ENCODE data around the gene HSD11B1L. TPM values are rescaled to one million over a fixed set of nuclear protein-coding genes. Genes with fewer than 3 reads are reported as not detected.

HSD11B1L gene, protein sequence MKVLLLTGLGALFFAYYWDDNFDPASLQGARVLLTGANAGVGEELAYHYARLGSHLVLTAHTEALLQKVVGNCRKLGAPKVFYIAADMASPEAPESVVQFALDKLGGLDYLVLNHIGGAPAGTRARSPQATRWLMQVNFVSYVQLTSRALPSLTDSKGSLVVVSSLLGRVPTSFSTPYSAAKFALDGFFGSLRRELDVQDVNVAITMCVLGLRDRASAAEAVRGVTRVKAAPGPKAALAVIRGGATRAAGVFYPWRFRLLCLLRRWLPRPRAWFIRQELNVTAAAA
- 2.0 TPM for polyA plus RNA-seq (2012; ENCODE audit: missing spikeins)

DNA sequence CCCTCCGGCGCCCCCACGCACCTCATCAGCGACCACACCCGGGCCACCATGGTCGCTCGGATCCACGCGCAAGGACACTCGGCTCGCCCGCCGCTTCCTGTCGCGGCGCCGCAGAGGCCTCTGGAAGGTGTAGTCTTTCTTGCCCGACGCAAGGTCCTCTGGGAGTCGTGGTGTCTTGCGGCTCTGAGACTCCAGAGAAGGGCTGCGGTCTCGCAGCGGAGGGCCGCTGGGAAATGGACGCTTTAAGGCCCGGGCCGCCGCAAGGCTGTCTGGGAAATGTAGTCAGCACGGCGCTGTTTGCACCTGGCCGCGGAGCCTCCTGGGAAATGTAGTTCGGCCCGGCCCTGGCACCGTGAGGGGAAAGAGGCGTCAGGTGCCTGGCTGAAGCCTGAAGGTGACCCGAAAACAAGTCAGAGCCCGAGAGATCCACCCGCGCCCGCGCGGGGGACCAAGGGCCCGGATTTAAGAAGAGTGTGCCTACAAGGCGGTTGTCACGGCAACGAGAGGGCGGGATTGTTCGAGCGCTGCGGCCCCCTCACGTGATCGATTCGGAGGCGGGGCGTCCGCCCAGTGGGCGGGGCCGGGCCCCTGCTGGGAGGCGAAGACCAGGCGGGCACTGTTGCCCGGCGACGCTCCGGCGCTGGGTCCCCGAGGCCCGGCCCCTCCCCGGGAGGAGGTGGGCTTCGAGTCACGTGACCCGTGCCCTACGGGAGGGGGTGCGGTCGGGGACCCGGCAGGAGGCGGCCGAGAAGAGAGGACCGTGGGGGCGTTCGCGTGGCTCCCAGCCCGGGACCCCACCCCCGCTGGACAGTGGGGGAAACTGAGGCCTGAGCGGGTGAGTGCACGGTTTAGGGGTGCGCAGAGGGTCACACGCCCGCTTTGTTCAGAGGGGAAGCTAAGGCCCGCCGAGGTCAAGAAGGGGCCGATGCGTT, at the start of gene HSD11B1L, which contains the start of gene MICOS13:
Gene HSD11B1L, plus strand, starts transcription at position 591 of the 932 bp plus-strand sequence. CDS start 3,806 bp downstream, outside the sequence.
Gene MICOS13, minus strand, starts transcription at position 80 of the 932 bp plus-strand sequence. Its CDS starts 30 bp downstream, at position 50.
- DNase-seq (ENCODE audit: insufficient read length) (peak; percentile 98), FAIRE-seq (peak; percentile 99)
- TF ChIP-seq POLR2A (IDR thresholded peaks at IDR 0.05; ENCODE audit: low read depth, low read length) (peak; percentile 85), TAF1 (IDR thresholded peaks at IDR 0.05; ENCODE audit: borderline replicate concordance, low read depth, low read length) (0 out of 2 replicates have a peak, but pooled peaks have one; percentile 46), POLR2AphosphoS5 (IDR thresholded peaks at IDR 0.05; ENCODE audit: low read depth, low read length) (peak; percentile 64)

DNA sequence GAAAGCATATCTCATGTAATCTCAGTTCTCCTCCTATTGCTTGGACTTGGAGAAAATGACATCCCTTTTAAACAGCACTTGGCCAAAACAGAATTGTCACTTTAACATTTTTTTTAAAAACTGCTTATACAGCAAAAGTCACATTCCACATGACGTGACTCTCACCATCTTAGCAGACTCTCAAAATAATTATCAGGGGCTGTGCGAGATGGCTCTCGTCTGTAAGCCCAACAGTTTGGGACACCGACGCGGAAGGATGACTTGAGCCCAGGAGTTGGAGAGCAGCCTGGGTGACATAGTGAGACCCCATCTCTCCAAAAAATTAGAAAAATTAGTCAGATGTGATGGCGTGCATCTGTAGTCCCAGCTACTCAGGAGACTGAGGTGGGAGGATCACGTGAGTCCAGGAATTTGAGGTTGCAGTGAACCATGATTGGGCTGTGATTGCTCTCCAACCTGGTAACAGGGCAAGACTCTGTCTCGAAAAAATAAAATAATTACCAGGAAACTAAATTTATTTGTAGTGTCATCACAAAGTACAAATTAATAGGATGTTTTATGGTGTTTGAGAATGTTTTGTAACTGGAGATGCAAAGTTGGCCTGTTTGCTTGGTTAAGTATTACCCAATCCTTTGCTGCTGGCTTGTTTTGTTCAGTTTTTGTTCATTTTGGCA, 49.1 kb upstream of the HSD11B1L start:
- FAIRE-seq (no peak), DNase-seq (ENCODE audit: insufficient read length) (no peak)
- TF ChIP-seq TAF1 (IDR thresholded peaks at IDR 0.05; ENCODE audit: borderline replicate concordance, low read depth, low read length), result no peak
- no peak for TF ChIP-seq POLR2AphosphoS5 (IDR thresholded peaks at IDR 0.05; ENCODE audit: low read depth, low read length)
- no peak for TF ChIP-seq POLR2A (IDR thresholded peaks at IDR 0.05; ENCODE audit: low read depth, low read length)

DNA sequence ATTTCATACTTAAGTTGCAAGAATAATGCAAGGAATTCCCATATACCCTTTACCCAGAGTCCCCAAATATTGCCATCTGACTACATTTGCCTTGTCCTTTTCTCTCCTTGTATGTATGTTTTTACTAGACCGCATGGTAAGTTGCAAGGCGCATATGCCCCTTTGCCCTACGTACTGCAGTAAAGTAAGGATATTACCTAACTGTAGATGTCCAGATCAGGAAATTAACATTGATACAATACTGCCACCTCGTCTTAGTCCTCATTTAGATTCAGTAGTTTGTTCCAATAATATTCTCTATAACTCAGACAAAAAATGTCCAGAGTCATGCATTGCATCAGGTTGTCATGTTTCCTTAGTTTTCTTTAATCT, 48.6 kb upstream of the HSD11B1L start:
- TF ChIP-seq POLR2A (IDR thresholded peaks at IDR 0.05; ENCODE audit: low read depth, low read length), result no peak
- no peak for TF ChIP-seq POLR2AphosphoS5 (IDR thresholded peaks at IDR 0.05; ENCODE audit: low read depth, low read length)
- TF ChIP-seq TAF1 (IDR thresholded peaks at IDR 0.05; ENCODE audit: borderline replicate concordance, low read depth, low read length), result no peak
- DNase-seq (ENCODE audit: insufficient read length) (no peak), FAIRE-seq (no peak)

DNA sequence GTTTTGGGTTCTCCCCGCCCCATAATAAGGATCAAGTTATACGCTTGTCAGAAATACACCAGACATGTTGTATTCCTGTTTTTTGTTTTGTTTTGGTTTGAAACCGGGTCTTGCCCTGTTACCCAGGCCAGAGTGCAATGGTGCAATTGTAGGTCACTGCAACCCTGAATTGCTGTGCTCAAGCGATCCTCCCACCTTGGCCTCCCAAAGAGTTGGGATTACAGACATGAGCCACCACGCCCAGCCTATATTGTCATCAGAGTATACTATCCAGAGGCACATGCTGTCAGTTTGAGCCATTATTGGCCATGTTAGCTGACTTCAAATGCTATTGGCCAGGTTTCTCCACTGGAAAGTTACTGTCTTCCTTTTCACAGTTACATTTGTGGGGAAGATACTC, 48.2 kb upstream of the HSD11B1L start:
- FAIRE-seq, result no peak
- TF ChIP-seq POLR2A (IDR thresholded peaks at IDR 0.05; ENCODE audit: low read depth, low read length), result 0 out of 2 replicates have a peak, but pooled peaks have one; percentile 24
- TF ChIP-seq TAF1 (IDR thresholded peaks at IDR 0.05; ENCODE audit: borderline replicate concordance, low read depth, low read length), result no peak
- no peak for DNase-seq (ENCODE audit: insufficient read length)

DNA sequence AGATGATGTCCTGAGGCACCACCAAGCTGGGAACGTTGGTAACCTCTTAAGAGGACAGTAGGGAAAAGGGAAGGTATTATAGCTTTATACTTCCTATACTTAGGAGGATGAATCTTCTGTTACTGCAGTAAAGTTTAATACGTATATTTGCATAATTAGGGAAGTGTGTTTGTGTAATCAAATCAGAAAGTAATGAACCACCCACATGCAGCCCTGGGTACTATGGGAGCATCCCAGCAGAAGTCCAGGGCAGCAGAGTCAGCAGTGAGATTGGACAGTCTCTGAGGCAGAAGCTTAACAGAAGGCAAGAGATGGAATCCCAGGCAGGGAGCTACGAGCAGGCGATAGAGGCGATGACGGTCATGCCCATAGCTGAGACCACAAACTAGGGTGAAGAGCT, 45.4 kb upstream of the HSD11B1L start:
- DNase-seq (ENCODE audit: insufficient read length), result no peak
- TF ChIP-seq TAF1 (IDR thresholded peaks at IDR 0.05; ENCODE audit: borderline replicate concordance, low read depth, low read length) (no peak), POLR2A (IDR thresholded peaks at IDR 0.05; ENCODE audit: low read depth, low read length) (no peak), POLR2AphosphoS5 (IDR thresholded peaks at IDR 0.05; ENCODE audit: low read depth, low read length) (no peak)
- no peak for FAIRE-seq

DNA sequence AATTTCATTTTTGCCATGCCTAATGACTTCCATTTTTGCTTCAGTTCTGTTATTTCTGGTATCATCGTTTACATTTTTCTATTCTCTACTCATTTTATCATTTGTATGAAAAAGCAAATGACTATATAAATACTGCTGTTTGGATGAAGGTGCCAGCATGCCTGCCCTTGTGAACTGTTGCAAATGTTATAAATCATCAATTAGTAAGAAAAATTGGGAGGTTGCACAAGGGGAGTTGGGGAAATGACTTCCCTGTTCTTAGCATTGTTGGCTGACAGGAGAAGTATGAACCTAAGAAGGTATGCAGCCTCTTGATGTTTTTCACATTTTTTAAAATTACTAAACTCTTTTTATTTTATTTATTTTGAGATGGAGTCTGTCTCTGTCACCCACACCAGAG, 42.9 kb upstream of the HSD11B1L start:
- no peak for FAIRE-seq
- TF ChIP-seq POLR2AphosphoS5 (IDR thresholded peaks at IDR 0.05; ENCODE audit: low read depth, low read length) (no peak), TAF1 (IDR thresholded peaks at IDR 0.05; ENCODE audit: borderline replicate concordance, low read depth, low read length) (no peak), POLR2A (IDR thresholded peaks at IDR 0.05; ENCODE audit: low read depth, low read length) (no peak)
- no peak for DNase-seq (ENCODE audit: insufficient read length)

DNA sequence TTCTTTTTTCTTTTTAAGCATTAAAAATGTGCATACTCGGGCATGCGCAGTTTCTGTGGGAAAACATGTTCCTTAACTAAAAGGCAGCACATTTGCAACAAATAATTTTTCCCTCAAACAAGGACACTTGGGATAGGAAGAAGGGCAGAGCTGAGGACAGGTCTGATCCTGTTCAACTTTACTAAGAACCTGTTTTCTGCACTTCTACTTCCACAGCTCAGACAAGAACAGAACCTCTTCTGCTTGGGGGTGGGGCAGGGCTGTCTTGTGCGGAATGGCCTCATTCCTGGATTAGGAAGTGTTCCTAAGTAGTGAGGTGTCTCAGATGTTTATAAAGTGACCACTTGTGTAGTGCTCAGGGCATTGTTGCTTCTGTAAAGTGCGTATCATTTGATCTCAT, 39.7 kb upstream of the HSD11B1L start:
- no peak for FAIRE-seq
- TF ChIP-seq POLR2A (IDR thresholded peaks at IDR 0.05; ENCODE audit: low read depth, low read length), result no peak
- no peak for TF ChIP-seq TAF1 (IDR thresholded peaks at IDR 0.05; ENCODE audit: borderline replicate concordance, low read depth, low read length)
- no peak for TF ChIP-seq POLR2AphosphoS5 (IDR thresholded peaks at IDR 0.05; ENCODE audit: low read depth, low read length)
- no peak for DNase-seq (ENCODE audit: insufficient read length)

DNA sequence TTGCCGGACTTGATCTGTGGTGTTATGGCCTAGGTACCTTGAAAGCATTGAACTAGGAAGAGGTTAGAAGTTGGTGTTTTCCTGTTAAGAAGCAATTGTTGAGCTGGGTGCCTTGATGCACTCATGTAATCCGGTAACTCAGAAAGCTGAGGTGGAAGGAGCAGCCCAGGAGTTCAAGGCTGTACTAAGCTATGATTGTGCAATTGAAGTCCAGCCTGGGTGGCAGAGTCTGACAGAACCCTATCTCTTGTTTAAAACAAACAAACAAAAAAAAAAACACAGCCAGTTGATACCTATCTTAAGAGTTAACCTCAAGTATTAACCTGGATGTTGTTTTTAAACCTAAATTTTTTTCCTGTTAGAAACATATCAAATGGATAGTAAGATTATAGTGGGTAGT, 38.6 kb upstream of the HSD11B1L start:
- FAIRE-seq (no peak), DNase-seq (ENCODE audit: insufficient read length) (no peak)
- TF ChIP-seq POLR2A (IDR thresholded peaks at IDR 0.05; ENCODE audit: low read depth, low read length) (no peak), TAF1 (IDR thresholded peaks at IDR 0.05; ENCODE audit: borderline replicate concordance, low read depth, low read length) (no peak), POLR2AphosphoS5 (IDR thresholded peaks at IDR 0.05; ENCODE audit: low read depth, low read length) (no peak)

DNA sequence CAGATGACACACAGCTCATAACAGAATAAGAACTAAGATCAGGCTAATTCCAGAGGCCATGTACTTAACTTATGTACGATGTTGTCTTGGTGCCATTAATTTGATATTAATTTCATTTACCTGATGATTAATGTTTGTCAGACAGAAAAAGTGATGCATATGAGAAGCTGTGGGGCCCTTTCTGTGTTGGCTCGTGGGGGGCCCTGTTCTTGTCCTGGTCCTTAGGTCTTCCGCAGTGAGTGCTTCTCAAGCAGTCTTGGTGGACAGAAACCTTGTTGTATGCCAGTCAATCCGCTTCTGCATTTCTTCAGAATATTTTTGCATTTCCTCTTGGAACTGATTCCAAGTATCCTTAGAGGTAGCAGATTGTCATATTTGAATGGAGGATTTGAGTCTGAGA, 37.8 kb upstream of the HSD11B1L start:
- no peak for FAIRE-seq
- no peak for DNase-seq (ENCODE audit: insufficient read length)
- TF ChIP-seq TAF1 (IDR thresholded peaks at IDR 0.05; ENCODE audit: borderline replicate concordance, low read depth, low read length) (no peak), POLR2AphosphoS5 (IDR thresholded peaks at IDR 0.05; ENCODE audit: low read depth, low read length) (no peak), POLR2A (IDR thresholded peaks at IDR 0.05; ENCODE audit: low read depth, low read length) (no peak)

DNA sequence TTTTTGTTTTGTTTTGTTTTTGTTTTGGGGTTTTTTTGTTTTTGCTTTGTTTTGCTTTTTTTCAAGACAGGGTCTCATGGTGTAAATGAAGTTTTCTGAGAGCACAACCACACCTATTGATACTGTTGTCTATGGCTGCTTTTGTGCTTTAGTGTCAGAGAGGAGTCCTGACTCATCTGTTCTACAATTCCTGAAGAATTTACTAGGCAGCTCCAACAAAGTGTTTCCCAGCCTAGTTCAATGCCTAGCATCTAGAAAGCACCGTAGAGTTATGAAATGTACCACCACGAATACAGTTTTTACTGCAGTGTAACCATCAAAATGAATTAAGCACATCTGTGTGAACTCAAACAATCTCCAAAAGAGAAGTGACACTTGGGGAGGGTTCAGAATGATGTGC, 36.8 kb upstream of the HSD11B1L start:
- FAIRE-seq (no peak), DNase-seq (ENCODE audit: insufficient read length) (no peak)
- TF ChIP-seq POLR2A (IDR thresholded peaks at IDR 0.05; ENCODE audit: low read depth, low read length), result no peak
- no peak for TF ChIP-seq POLR2AphosphoS5 (IDR thresholded peaks at IDR 0.05; ENCODE audit: low read depth, low read length)
- TF ChIP-seq TAF1 (IDR thresholded peaks at IDR 0.05; ENCODE audit: borderline replicate concordance, low read depth, low read length), result no peak

DNA sequence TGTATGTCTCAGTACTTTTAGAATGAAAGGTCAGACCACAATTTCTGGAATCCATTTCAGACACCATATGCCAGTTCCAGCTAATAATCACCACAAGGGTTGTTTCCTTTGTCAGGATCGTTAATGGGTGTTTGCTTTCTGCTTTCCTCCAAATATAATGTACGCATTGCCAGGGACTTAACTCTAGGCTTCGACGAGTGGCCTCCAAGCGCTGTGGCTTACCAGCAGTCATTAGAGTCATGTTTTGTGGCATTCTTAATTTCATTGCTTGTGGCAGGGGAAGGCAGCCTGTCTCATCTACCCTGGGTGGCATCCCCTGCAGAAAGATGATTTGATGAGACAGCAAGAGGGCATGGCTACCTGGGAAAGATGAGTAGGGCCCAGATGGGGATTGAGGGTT, 35.4 kb upstream of the HSD11B1L start:
- no peak for FAIRE-seq

More for the DNA sequence above, 35.4 kb upstream of the HSD11B1L start:
- no peak for TF ChIP-seq TAF1 (IDR thresholded peaks at IDR 0.05; ENCODE audit: borderline replicate concordance, low read depth, low read length)
- TF ChIP-seq POLR2A (IDR thresholded peaks at IDR 0.05; ENCODE audit: low read depth, low read length), result no peak
- no peak for TF ChIP-seq POLR2AphosphoS5 (IDR thresholded peaks at IDR 0.05; ENCODE audit: low read depth, low read length)
- DNase-seq (ENCODE audit: insufficient read length), result no peak
